NT2/D1 (cell line): ENCODE results near the gene BIRC6.

Source experiments
- SUZ12 ChIP-seq: IDR thresholded peaks from 2 replicates; pipeline ENCODE4 v1.6.1; 2011; ENCODE audit not compliant: insufficient read length, insufficient read depth; ENCODE audit errors: extremely low read depth
- ZNF274 ChIP-seq: IDR thresholded peaks from 2 replicates; pipeline ENCODE4 v1.6.1; 2011; ENCODE audit warnings: mild to moderate bottlenecking, low read depth, low read length

GRCh38 chr2:32402091-32402490, 45.3 kb downstream of the BIRC6 start:
- TF ChIP-seq ZNF274 (no peak), SUZ12 (no peak)
